Measurements from ENCODE around the gene CREBZF.
A peak's percentile ranks its signal among the peaks of the same experiment; 100 is the strongest.
"Not testable (repeated sequence)": the region's sequence is repeated elsewhere in the genome, so short reads cannot be mapped to it uniquely, and the experiment has no call there.

The CREBZF gene

GRCh38 chr11:85664615-85665481, at the start of gene CREBZF:
TSS of gene CREBZF (minus strand) at chr11:85665129. CDS start at chr11:85664875, 254 bp downstream.
- DNase-seq, result peak; percentile 95

- DNase-seq, result no peak
Observed at GRCh38 chr11:85712953-85713352, 48.0 kb upstream of the CREBZF start.

GRCh38 chr11:85710917-85711316, 46.0 kb upstream of the CREBZF start:
- no peak for DNase-seq

- no peak for DNase-seq
Observed at GRCh38 chr11:85709941-85710702, 45.2 kb upstream of the CREBZF start.

- DNase-seq, result no peak
Observed at GRCh38 chr11:85705800-85706199, 40.9 kb upstream of the CREBZF start.

GRCh38 chr11:85704967-85705366, 40.0 kb upstream of the CREBZF start:
- no peak for DNase-seq

GRCh38 chr11:85699957-85700741, 35.2 kb upstream of the CREBZF start:
- DNase-seq, result no peak

- no peak for DNase-seq
Observed at GRCh38 chr11:85698195-85698594, 33.3 kb upstream of the CREBZF start.

- DNase-seq, result no peak
Observed at GRCh38 chr11:85697747-85698146, 32.8 kb upstream of the CREBZF start.

- no peak for DNase-seq
Observed at GRCh38 chr11:85695546-85695945, 30.6 kb upstream of the CREBZF start.

GRCh38 chr11:85694385-85694980, 29.6 kb upstream of the CREBZF start:
- no peak for DNase-seq

- no peak for DNase-seq
Observed at GRCh38 chr11:85685820-85686459, 21.0 kb upstream of the CREBZF start, which contains the start of gene CCDC89. TSS of gene CCDC89 (minus strand) at chr11:85686195. CDS start at chr11:85686130, 65 bp downstream.

GRCh38 chr11:85685125-85685819, 20.3 kb upstream of the CREBZF start:
- no peak for DNase-seq

GRCh38 chr11:85682330-85683305, 17.7 kb upstream of the CREBZF start:
- peak; percentile 65 for DNase-seq

GRCh38 chr11:85680897-85681296, 16.0 kb upstream of the CREBZF start:
- no peak for DNase-seq

- DNase-seq, result no peak
Observed at GRCh38 chr11:85679576-85679975, 14.6 kb upstream of the CREBZF start.

GRCh38 chr11:85673393-85673792, 8.5 kb upstream of the CREBZF start:
- no peak for DNase-seq

- no peak for DNase-seq
Observed at GRCh38 chr11:85672105-85672902, 7.4 kb upstream of the CREBZF start.

- DNase-seq, result not testable (repeated sequence)
Observed at GRCh38 chr11:85670949-85671663, 6.2 kb upstream of the CREBZF start.

All from activated CD4-positive, CD25-positive, alpha-beta regulatory T cell treated with anti-CD3 and anti-CD28 coated beads, Interleukin-2, amount 50 U/mL, for 72 hours (primary cell).